HG03457 (cell line): Measurements from ENCODE around the gene CFL2.
"Not testable (repeated sequence)": the region's sequence is repeated elsewhere in the genome, so short reads cannot be mapped to it uniquely, and the experiment has no call there.

Experiments
- ATAC-seq: cut with Tn5 transposase; IDR thresholded peaks from one replicate; pipeline ENCODE4 v1.9.1; 2021; ENCODE audit warnings: moderate number of reproducible peaks; ENCODE audit not compliant: unreplicated experiment

CFL2 gene

GRCh38 chr14:34714320-34715126, at the start of gene CFL2:
CFL2 (minus strand) TSS chr14:34714593; CDS start chr14:34714540, 53 bp downstream.
- ATAC-seq = peak; percentile 74

DNA sequence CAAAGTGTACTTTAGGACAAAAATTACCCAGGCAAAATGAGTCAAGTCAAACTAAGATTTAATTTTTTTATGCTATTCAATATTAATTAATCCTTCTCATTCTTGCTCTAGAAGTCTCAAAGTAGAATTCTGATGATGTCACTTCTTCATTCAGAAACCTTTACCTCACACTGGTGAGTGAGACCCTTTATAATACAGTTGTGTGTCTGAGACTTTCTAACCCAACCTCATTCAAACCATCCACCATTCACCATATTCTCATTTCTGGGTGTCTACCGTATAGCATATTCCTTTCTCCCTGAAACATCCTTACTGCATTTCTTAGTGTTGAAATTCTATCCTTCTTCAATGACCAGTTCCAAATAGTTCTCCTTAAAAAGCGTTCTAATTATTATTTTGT, 40.8 kb upstream of the CFL2 start:
- ATAC-seq = no peak

DNA sequence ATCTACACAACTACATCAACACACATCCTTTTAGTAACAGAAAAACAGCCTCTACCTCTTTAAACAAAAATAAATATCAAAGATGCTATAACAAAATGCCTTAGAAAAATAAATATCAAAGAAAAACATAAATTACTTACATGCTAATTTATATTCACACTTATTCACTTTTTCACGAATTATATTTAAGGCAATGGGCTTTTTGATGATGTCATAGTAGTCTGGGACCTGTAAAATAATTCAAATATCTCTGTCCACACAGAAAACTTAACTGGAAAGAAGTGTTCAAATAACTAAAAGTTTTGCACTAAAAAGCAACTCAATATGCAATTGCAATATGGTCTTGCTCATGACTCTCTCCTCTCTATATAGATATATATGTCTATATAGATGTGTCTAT, 40.3 kb upstream of the CFL2 start:
- ATAC-seq = no peak

DNA sequence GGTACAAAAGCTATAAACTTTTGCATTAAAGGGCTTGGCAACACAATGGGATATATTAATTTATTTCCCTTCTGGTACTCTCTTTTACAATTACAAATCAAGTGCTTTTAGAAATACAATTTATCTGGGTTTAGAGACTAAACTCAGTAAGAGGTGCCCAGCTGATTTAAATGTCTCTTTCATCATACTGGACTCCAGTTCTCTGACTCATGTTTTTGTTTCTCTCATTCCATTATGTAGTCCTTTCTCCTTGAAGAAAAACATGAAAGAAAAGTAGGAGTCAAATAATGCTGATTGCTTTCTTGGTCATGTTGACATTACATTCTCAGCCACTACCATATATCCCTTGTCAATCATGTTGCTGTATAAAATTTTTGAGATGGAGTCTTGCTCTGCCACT, 36.3 kb upstream of the CFL2 start:
- ATAC-seq = no peak

DNA sequence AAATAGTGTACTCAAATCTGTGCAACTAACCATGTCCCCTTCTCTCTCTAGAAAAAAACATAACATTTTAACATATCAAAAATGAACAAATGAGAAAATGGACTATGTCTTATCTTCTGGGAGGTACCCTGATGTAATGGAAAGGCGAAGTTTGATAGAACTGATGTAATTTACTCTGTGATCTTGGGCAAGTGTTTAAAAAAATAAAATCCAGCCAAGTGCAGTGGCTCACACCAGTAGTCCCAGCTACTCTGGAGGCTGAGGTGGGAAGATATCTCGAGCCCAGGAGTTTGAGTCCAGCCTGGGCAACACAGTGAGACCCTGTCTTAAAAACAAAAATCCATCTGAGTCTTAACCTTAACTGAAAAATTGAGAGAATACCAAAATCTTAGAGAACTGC, 35.8 kb upstream of the CFL2 start:
- ATAC-seq = no peak

GRCh38 chr14:34749408-34749807, 35.0 kb upstream of the CFL2 start:
- ATAC-seq = no peak

GRCh38 chr14:34742270-34743115, 28.1 kb upstream of the CFL2 start:
- no peak for ATAC-seq

- ATAC-seq = no peak
Observed at GRCh38 chr14:34741840-34742239, 27.4 kb upstream of the CFL2 start.

- not testable (repeated sequence) for ATAC-seq
Observed at GRCh38 chr14:34740139-34740538, 25.7 kb upstream of the CFL2 start.

DNA sequence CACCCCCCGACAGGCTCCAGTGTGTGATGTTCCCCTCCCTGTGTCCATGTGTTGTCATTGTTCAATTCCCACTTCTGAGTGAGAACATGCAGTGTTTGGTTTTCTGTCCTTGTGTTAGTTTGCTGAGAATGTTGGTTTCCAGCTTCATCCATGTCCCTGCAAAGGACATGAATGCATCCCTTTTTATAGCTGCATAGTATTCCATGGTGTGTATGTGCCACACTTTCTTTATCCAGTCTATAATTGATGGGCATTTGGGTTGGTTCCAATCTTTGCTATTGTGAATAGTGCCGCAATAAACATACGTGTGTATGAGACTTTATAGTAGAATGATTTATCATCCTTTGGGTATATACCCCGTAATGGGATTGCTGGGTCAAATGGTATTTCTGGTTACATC, 22.7 kb upstream of the CFL2 start:
- ATAC-seq = not testable (repeated sequence)

- ATAC-seq = no peak
Observed at GRCh38 chr14:34733245-34733644, 18.9 kb upstream of the CFL2 start.

DNA sequence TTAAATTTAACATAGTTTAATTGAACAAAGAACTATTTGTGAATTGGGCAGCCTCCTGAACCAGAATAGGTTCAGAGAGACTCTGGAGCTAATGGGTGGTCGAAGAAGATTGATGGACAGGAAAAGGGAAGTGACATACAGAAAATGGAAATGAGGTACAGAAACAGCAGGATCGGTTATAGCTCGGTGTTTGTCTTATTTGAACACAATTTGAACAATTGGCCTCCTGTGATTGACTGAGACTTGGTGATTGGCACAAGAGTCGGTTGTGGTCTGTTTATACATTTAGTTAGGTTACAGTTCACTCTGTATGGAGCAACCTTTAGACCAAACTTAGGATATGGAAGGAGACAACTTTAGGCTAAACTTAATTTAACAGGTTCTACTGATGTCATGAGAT, 18.4 kb upstream of the CFL2 start:
- no peak for ATAC-seq

DNA sequence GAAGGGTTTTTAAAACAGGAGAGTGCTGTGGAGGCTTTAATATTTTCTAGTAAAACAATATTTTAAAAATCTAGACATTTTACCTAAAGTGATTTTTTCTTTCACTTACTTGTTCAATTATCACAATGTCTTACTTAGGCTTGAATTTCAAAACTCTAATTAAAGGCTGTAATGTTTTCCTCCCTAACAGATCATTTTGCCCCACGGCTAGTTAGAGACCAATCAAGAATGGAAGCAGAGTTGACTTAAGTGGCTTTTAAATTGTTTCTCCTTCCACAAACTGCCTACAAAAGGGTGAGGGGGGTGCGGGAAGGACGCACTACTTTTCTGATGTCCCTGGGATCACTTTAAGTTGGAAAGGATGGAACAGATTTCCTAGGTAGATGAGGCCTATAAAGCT, 9.5 kb upstream of the CFL2 start:
- ATAC-seq = no peak

DNA sequence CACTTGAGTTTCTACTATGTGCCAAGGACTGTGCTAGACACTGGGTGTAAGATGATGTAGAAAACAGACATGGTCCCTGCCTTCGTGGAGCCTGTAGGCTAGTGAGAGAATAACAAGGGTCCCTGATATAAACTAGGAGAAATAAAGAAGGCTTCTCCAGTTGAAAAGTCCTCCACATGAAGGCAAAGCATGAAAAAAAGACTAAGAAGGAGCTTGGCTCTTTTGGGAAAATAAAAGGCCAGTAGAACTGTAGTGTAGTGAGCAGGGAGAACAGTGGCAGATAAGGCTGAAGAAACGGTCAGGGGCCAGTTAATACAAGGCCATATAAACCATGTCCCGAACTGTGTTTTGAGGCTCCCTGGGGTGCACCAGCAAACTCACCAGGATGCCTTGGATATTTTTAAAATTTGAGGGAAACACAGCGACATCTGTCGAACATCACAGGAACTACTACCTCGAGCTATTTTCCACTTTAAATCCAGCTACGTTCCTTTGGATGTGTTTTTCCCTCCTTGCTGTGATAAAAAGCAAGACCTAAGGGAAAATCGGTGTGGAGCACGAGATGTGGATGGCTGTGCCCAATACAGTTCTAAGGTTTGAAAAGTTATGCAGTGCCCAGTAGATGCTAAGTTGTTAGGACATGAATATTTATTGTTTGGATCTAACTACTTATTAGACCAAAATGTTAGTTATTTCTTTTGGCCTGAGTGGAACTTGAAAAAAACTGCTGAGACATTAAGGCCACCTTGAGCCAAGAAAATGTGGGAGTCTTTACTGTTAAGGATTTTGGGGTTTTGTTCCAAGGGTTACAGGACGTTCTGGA, 8.5 kb upstream of the CFL2 start:
- ATAC-seq = no peak

GRCh38 chr14:34721129-34721528, 6.7 kb upstream of the CFL2 start:
- no peak for ATAC-seq

GRCh38 chr14:34718750-34719304, 4.4 kb upstream of the CFL2 start:
- ATAC-seq = no peak

DNA sequence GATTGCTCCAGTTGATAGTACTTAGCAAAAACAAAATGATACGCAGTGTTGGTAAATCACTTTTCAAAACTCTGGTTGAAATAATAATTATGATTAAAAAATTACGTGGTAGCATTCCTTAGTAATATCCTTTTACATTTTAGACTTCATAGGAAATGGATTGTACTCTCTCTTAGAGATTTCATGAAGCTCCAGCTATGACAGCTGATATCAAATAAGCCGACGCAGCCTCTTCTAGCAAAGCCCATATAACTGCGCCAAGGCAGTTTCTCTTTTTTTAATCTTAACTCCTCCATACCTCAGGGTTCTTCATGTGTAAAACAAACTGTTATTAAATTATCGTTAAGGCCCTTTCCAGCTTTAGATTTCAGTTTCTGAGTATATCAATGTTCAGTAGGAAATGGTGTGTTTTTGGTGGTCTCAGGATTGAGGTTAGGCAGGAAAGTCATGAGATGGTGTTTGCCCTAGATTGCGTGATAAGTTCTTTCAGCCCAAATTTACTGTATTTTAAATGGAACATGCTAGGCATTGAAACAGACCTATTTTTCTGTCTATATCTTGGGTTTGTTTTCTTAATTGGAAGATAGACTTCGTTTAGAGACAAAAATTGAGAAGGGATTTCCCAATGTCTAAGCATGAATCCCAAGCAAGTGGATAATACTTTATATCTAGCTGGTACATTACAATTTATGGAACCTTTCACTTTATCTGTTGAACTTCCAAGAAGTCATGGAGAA, 902 bp upstream of the CFL2 start:
- ATAC-seq = no peak

DNA sequence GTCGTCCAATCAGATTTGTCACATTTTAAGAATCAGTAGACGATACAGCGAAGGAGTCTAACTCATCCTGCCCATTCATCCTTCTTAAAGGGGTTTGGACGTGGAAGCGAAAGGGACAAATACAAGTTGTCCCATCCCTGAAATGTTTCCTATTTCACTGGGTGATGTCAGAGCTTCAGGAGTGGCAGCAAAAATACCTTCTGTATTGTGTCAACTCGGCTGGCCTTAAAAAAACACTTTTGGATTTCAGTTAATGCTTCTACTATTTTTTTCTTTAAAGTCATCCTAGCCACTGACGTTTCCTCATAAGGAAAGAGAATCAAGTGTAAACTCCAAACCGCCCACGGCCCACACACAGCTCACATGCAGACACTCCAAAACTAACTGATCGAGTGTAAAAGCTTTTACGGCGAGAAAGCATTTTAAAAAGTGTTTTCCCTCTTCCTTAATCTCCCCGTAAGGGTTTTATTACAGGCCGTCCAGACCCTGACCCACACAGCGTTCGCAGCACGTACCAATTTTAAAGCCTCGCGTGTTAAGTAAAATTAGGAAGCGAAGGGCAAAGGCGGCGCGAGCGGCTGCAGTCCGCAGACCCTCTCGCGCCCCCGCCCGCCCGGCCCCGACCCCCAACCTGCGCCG, 593 bp downstream of the CFL2 start:
- ATAC-seq = no peak

- ATAC-seq = no peak
Observed at GRCh38 chr14:34713122-34713680, 1.2 kb downstream of the CFL2 start.
